ENCODE data around the gene NVL.

DNA sequence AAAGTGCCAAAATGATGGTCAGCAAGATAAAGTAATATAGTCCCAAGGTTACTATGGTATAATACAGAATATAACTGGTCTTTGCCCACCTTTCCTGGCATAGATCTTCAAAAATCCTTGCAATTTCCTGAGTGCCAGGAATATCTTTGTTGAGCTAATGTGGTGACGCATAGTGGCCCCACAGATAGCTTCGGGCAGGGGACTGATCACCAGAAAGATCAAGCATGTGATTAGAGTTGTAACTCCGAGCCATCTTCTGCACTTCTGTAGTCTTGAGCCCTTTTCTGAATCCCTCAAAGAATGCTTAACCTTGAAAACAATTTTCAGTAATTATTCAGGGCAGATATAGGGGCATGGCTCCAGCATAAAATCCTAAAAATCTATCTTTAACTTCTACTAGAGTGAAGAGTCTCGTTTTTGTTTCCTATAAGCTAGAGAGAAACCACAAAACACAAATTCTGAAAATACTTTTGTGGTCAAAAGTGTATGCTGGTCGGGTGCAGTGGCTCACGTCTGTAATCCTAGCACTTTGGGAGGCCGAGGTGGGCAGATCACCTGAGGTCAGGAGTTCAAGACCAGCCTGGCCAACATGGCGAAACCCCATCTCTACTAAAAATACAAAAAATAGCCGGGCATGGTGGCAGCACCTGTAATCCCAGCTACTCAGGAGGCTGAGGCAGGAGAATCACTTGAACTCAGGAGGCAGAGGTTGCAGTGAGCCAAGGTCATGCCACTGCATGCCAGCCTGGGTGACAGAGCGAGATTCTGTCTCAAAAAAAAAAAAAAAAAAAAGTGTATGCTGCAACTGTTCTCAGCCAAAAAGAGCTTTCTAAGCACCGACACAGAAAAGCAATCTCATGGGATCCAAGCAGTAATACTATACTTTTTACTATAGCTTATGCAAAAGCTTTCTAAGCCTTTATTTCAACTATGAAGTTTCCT, 62.8 kb downstream of the NVL start:
- TF ChIP-seq RAD21 (conservative IDR thresholded peaks at IDR 0.05) (no peak), POLR2AphosphoS5 (IDR thresholded peaks at IDR 0.05) (no peak)
- TF ChIP-seq, protein P1, sequence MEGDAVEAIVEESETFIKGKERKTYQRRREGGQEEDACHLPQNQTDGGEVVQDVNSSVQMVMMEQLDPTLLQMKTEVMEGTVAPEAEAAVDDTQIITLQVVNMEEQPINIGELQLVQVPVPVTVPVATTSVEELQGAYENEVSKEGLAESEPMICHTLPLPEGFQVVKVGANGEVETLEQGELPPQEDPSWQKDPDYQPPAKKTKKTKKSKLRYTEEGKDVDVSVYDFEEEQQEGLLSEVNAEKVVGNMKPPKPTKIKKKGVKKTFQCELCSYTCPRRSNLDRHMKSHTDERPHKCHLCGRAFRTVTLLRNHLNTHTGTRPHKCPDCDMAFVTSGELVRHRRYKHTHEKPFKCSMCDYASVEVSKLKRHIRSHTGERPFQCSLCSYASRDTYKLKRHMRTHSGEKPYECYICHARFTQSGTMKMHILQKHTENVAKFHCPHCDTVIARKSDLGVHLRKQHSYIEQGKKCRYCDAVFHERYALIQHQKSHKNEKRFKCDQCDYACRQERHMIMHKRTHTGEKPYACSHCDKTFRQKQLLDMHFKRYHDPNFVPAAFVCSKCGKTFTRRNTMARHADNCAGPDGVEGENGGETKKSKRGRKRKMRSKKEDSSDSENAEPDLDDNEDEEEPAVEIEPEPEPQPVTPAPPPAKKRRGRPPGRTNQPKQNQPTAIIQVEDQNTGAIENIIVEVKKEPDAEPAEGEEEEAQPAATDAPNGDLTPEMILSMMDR (IDR thresholded peaks at IDR 0.05; ENCODE audit: poor library complexity, severe bottlenecking), result no peak
- TF ChIP-seq, protein P2, sequence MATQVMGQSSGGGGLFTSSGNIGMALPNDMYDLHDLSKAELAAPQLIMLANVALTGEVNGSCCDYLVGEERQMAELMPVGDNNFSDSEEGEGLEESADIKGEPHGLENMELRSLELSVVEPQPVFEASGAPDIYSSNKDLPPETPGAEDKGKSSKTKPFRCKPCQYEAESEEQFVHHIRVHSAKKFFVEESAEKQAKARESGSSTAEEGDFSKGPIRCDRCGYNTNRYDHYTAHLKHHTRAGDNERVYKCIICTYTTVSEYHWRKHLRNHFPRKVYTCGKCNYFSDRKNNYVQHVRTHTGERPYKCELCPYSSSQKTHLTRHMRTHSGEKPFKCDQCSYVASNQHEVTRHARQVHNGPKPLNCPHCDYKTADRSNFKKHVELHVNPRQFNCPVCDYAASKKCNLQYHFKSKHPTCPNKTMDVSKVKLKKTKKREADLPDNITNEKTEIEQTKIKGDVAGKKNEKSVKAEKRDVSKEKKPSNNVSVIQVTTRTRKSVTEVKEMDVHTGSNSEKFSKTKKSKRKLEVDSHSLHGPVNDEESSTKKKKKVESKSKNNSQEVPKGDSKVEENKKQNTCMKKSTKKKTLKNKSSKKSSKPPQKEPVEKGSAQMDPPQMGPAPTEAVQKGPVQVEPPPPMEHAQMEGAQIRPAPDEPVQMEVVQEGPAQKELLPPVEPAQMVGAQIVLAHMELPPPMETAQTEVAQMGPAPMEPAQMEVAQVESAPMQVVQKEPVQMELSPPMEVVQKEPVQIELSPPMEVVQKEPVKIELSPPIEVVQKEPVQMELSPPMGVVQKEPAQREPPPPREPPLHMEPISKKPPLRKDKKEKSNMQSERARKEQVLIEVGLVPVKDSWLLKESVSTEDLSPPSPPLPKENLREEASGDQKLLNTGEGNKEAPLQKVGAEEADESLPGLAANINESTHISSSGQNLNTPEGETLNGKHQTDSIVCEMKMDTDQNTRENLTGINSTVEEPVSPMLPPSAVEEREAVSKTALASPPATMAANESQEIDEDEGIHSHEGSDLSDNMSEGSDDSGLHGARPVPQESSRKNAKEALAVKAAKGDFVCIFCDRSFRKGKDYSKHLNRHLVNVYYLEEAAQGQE (IDR thresholded peaks at IDR 0.05; ENCODE audit: borderline replicate concordance), result no peak

All from neural cell (in vitro differentiated cells).